LNCAP (cell line): ENCODE data around the gene G0S2.

Experiments used
- TF ChIP-seq, protein P1 (sequence below): fragments of 450-650 bp; IDR thresholded peaks from 2 replicates; pipeline ENCODE4 v1.5.1; 2017; ENCODE audit warnings: mild to moderate bottlenecking

G0S2 gene

DNA sequence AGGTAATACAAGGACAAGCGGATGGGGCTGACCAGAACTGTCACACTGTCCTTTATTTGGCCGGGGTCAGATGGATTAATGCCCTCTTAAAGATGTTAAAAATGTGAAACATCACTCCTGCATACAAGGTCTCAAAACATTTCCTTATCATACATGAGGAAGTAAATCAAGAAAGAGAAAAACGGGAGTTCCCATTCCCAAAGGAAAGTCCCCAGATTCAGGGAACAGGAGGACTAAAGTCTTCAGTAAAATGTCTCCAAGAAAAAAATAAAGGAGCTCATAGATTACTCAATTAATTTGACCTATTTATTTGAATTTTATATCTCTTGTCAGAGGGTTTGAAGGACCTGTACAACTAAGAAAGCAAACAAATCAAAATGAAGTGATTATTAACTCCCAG lies 16.0 kb downstream of the G0S2 start:
- TF ChIP-seq, protein P1, sequence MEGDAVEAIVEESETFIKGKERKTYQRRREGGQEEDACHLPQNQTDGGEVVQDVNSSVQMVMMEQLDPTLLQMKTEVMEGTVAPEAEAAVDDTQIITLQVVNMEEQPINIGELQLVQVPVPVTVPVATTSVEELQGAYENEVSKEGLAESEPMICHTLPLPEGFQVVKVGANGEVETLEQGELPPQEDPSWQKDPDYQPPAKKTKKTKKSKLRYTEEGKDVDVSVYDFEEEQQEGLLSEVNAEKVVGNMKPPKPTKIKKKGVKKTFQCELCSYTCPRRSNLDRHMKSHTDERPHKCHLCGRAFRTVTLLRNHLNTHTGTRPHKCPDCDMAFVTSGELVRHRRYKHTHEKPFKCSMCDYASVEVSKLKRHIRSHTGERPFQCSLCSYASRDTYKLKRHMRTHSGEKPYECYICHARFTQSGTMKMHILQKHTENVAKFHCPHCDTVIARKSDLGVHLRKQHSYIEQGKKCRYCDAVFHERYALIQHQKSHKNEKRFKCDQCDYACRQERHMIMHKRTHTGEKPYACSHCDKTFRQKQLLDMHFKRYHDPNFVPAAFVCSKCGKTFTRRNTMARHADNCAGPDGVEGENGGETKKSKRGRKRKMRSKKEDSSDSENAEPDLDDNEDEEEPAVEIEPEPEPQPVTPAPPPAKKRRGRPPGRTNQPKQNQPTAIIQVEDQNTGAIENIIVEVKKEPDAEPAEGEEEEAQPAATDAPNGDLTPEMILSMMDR: no peak

DNA sequence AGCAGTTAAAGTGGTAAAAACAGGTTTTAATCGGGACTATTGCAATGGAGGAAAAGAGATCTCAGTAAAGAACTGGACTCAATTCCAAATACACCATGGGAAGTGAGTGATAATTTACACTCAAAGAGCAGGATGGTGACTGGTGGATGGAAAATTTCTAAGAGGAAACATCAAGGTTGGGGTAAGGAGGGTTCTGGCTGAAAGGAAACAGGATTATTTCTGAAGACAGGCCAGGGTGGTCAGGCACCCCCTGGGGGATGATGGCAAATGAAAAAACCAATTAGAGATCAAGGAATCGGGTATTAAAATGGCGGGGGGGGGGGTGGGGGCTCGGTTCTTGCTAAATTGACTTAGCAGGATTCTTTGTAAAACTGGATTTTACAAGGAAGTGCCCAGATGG lies 17.1 kb downstream of the G0S2 start:
- TF ChIP-seq, protein P1: no peak

DNA sequence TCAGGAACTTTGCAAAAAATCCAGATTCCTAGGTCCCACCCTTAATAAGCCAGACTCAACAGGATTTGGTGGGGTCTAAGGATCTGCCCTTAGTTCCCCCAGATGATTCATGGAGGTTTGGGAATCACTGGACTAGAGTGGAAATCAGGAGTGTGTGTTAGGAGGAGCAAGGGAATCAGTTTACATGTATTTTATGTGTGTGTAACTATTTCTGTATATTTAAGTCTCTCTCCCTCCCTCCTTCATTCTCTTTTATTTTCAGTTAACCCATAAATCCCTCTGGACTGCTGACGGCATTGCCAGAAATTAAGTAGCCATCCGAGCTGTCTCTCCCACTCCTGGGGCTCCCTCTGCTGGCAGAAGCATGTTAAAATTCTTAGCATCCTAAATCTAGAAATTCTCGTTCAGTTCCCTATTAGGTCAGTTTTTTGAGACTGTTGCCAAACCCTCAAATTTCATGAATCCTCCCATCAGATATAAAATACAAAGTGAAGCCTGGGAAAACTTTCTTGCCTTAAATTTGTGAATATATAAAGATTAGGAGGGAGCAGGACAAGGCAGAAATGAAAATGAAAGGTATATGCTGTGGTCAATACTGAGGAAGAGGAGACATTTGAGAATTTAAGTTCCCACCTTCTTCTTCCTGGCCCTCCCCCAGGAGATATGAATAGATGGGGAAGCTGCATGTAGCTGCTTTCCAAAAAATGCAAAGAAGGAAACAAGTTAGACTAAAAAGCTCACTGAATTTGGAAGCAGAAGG lies 17.7 kb downstream of the G0S2 start:
- TF ChIP-seq, protein P1: peak; percentile 94

DNA sequence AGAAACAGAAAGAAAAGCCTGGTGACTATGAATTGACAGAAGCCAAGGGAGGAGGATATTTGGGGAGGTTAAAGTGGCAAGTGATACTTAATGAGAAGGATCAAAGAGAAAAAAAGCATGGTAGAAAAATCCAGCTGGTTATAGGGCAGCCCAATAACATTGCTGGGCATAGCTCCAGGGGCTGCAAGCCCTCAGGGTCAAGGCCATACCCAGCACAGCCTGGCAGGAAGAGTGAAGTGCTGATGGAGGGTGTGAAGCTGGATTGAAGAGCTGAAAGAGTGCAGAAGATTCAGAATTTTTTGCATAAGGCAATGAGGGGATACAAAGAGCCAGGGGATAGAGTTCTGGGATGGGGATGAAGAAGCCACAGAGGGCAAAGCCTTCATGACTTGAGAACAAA lies 21.5 kb downstream of the G0S2 start:
- TF ChIP-seq, protein P1: no peak

DNA sequence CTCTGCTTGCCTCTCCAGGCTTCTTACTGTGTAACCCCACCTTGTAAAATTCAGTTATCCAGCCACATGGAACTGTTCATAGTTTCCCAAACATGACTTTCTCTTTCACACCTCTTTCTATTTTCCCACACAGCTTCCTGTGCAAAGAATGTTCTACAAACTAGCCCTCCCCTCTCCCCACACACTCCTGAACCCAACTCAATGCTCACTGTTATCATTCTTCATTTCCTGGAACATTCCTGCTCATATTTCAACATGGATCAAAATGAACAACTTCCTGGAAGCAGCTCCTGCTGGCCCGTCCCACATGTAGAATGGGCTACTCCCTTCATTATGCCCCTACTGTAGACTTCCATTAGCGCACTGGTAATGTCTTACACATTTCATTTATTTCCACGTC lies 21.9 kb downstream of the G0S2 start:
- TF ChIP-seq, protein P1: no peak

DNA sequence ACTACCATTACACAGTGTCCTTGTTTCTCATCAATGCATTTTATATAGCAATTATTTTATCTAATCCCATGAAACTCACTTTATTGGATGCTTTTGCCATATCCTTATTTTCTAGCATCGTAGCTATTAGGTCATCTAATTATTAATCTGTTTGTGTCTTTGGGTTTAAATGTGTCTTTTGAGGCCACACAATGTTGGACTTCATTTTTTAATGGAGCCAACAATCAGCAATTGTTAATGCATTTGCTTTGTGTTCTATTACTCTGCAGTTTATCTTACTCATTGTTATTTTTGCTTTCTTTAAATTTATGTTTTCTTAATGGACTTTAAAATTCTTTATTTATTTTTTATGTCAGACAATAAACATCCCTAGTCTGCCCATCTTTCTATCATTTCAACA lies 27.6 kb downstream of the G0S2 start:
- TF ChIP-seq, protein P1: no peak

DNA sequence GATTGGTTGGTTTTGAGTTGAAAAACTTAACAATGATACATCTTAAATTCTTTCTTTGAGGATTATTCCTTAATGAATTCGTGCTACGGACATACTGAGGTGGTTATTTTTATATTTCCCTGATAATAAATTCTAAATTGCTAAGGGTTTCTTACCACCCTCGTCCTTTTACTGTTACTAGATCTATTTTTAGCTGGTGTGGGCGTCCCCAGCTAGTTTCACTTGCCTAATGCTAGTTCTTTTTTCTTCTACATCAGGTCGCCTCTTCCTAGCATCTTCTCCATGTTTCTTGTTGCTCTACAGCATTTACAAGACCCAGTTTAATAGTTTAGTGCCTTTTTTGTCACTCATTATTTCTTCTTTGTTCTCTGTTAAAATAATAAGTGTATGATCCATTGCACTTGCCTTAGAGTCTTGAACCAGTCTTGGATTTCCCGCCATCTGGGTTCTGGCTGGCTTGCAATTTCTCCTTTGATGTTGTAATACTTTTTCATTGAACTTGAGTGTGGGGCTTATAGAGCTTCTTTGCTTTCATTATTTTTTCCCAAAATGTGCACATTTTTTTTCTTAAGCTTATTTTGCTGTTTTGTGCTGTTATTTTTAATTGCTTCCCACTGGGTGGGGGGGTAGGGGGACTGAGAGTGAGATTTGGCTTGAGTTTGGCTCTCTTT lies 28.8 kb downstream of the G0S2 start:
- TF ChIP-seq, protein P1: no peak
